ENCODE results near the gene RAPGEF1.
A peak's percentile ranks its signal among the peaks of the same experiment; 100 is the strongest.

- TF ChIP-seq EZH2 (IDR thresholded peaks at IDR 0.05; ENCODE audit: insufficient read depth, poor library complexity, severe bottlenecking) (peak; percentile 63), EZH2phosphoT487 (IDR thresholded peaks at IDR 0.05; ENCODE audit: insufficient read depth, low read depth) (no peak)
Observed at GRCh38 chr9:131546336-131547084, 193.4 kb downstream of the RAPGEF1 start.
